Upper lobe of left lung (tissue), 4 donors: ENCODE data around the gene SH3RF1.

ENCODE experiments used
- POLR2A ChIP-seq, 4 donors: fragments of 450-650 bp; IDR thresholded peaks; one replicate each; pipeline ENCODE4 v1.5.1; 2016 to 2017; ENCODE audit warnings: antibody characterized with exemption in 4 of 4, mild to moderate bottlenecking in 2 of 4
- POLR2AphosphoS5 ChIP-seq, 2 donors: sonication (generic); formaldehyde crosslinking; IDR thresholded peaks; one replicate each; pipeline ENCODE4 v1.5.1; 2017; ENCODE audit warnings: antibody characterized with exemption in 2 of 2
- TF ChIP-seq, protein P1 (sequence below), 6 experiments: fragments of 450-650 bp in 4 of 6; fragments of 200-600 bp in 2 of 6; sonication (generic) in 2 of 6; IDR thresholded peaks; one replicate each; pipeline ENCODE4 v1.5.1; 2016 to 2019; ENCODE audit warnings: antibody characterized with exemption in 6 of 6

DNA sequence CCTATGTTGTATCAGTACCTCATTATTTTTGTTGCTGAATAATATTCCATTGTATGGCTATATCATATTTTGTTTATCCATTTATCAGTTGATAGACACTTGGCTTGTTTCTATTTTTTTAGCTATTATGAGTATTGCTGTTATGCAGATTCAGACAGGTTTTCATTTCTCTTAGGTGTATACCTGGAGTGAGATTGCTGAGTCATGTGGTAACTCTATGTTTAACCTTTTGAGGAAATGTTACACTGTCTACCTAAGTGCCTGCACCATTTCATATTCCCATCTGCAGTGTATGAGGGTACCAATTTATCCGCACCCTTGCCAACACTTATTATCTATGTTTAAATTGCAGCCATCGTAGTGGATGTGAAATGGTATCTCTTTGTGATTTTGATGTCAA is 43.0 kb upstream of the SH3RF1 start:
- TF ChIP-seq, protein P1, sequence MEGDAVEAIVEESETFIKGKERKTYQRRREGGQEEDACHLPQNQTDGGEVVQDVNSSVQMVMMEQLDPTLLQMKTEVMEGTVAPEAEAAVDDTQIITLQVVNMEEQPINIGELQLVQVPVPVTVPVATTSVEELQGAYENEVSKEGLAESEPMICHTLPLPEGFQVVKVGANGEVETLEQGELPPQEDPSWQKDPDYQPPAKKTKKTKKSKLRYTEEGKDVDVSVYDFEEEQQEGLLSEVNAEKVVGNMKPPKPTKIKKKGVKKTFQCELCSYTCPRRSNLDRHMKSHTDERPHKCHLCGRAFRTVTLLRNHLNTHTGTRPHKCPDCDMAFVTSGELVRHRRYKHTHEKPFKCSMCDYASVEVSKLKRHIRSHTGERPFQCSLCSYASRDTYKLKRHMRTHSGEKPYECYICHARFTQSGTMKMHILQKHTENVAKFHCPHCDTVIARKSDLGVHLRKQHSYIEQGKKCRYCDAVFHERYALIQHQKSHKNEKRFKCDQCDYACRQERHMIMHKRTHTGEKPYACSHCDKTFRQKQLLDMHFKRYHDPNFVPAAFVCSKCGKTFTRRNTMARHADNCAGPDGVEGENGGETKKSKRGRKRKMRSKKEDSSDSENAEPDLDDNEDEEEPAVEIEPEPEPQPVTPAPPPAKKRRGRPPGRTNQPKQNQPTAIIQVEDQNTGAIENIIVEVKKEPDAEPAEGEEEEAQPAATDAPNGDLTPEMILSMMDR (IDR thresholded peaks at IDR 0.05): no peak
- TF ChIP-seq POLR2A (IDR thresholded peaks at IDR 0.05) (no peak), POLR2AphosphoS5 (IDR thresholded peaks at IDR 0.05) (no peak)
